ENCODE measurements around the gene MPND.

MPND gene

DNA sequence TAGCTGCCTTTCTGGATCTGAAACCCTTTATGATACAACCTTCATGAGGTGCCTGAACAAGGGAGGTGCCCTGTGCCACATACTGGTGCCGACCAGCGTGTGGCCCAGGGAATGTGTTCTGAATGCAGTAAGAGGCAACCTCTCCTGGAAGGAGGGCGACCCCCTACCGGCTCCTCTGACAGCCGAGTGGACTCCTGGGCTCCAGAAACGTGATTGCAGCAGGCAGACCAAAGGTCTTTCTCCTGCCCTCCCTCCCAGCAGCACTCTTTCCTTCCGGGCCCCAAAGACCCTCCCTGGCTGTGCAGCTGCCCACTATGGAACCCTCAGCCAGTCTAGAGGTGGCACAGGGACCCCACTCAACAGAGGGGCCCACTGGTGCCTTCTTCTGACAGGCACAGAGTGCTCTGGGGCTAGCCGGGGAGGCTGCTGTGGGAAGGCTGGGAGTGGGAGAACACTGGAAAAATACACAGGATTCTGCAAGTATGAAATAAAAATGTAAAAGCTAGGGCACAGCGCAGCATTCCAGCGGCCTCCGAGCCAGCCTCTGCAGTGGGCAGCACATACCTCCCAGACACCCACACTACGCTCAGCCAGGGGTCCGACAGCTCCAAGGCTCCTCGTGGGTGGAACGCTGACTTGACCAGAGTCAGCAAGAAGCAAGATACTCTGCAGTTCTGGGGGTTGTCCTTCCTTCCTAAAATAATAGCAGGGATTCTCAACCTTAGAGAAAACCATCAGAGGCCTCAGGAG lies 42.1 kb downstream of the MPND start:
- DNase-seq, result no peak

DNA sequence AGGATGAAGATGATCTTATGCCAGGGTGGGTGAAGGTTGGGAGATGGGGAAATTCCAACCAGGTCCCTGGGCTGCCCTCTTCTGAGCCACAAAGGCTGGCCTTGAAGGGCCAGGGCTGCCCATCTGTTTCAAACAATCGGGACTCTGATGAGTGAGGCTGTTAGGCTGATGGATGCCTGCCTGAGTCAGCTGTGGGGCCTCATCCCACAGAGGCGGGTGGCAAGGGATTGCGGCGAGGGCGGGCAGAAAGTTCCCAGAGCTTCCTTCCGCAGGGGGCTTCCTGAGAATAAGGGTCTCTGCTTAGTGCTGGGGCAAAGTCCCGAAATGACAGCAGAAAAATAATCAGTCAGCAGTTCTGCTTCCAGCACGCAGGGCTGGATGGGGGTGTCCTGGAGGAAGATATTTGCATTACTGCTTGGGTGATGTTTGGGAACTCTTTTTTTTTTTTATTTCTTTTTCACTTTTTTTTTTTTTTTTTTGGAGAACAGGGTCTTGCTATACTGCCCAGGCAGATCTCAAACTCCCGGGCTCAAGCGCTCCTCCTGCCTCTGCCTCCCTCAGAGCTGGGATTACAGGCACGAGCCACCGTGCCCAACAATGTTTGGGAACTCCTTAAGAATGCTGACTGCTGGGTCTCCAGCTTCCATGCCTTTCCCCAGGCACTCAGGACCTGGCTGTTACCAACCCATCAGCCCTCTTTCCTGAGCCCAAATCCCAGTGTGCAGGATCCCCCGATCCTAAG lies 42.9 kb downstream of the MPND start:
- DNase-seq, result no peak

DNA sequence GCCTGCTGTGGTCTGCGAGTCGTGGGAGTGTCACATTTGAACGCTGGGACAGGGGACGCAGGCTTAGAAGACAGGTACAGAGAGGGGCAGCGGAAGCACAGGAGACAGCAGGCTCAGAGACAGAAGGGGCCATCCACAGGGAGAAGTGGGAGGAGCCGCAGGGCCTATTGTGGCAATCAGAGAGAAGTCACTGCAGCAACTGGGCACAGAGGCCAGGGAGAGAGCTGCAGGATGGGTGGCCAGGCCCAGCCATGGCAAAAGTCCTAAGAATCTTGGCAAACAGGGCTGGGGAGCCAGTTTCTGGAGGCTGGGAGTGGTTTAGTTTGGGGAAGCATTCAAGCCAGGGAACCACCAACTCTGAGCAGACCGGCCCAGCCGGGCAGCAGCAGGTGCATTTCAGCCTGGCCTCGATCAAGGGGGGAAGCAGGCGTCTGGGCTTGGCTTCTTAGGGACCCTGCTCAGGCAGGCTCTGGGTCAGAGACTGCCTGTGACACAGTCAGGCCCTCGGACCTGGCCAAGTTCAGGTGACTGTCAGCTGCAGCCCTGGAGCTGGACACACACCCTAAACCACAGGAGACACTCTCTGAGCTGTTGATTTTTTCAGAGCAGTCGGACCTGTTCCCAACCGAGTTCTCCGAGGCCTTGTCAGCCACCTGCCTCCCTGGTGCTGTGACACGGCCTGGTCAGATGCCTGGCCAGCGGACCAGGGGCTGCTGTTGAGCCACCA lies 45.1 kb downstream of the MPND start:
- DNase-seq, result no peak

DNA sequence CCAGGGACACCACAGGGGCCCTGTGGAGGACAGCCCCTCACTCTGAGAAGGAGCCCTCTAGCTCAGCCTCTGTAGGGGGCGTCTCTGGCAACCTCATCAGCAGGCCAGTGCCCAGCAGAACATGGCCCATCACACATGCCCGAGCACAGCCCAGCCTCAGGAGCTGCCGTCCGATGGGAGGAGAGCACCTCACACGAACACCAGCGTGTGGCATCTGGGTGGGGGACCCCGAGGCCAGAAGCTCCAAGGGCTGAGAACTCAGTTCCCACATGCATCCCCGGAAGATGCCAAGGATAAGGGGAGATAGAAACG lies 45.7 kb downstream of the MPND start:
- DNase-seq, result no peak

DNA sequence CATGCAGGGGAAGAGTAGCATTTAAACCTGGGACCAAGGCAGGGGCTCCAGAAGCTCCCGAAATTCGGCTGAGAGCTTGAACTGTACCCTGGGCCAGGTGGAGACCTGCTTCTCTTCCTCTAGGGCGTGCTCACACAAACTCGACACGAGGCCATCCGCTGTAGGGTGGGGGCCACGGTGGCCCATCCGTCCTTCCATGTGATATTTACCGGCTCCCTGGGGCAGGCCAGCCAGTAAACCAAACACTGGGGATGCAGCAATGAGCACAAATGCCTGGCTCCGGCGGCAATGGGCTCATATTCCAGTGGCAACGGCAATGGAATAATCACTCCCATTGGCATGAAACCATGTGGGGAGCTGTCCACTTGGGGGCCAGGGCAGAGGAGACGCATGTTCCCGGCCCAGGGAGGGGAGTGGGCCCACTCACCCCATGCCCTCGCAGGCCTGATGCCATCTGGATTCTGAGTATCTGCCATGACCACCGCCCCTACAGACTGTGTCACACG lies 46.2 kb downstream of the MPND start:
- no peak for DNase-seq

DNA sequence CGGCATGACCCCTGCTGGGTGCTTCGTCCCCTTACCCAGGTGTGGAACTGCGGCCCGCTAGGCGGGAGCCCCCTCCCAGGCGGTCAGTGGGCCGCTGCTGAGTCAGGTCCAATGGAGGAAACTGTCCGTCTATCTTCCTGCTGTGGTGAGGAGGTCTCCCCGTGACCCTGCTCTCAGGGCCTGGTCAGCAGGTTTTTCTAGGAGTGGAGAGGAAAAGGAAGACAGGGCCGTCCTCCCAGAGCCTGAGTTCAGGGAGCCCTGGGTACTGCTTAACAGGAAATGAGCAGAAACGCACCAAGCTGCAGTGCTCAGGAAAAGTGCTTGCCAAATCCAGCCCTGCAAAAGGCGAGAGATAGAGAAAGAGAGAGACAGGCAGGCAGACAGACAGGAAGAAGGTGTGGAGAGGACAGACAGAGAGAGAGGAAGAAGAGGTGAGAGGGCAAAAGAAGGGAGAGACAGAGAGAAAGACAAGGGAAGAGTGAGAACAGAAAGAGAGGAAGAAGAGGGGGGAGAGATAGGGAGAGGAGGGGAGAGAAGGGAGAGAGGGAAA lies 46.7 kb downstream of the MPND start:
- no peak for DNase-seq

DNA sequence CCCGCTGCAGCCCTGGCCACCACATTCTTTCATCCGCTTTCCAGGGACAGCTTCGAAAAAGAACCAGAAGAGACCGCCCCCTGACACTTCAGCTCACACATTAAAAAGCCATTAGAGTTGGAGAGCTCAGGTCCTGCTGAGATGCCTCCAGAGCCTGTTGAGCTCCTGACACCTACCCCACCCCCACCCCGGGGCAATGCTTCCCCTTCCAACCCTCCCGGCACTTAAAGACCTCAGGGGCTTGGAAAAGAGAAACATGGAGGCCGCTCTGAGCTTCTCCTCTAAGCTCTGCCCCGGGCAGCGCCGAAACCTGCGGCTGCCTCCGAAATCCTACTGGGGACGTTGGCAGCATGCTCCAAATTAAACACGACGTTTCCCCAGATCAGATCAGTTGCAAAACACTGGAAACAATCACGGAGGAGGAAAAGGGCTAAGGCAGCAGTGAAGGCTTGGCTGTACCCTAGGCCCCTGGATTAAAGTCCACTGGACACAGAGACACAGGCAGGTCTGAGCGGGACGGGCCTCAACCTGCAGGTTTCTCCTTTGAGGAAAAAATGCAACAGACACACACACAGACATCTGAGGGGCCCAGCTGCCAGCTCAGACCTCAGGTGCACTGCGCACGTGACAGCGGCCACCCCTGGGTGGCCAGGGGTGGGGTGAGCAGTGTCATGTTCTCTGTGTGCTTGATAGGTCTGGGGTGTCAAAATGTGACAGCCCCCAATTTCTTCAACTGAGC lies 47.4 kb downstream of the MPND start:
- DNase-seq, result no peak

DNA sequence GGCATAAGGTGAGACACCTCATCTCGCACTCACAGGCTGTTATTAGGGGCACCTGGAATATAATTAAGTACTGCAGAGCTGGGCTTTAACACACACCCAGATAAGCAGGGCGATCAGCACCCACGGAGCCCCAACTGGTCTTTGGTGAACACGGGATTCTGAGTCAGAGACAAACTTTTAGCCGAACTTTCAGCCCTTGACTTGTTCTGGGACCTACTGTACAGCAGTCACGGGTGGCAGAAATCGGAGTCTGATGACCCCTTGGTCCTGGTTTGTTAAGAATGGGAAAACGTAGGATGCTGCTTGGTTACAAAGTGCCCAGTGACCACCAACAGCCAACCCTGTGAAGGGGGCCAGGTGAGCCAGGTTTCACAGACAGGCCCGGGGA lies 47.9 kb downstream of the MPND start:
- no peak for DNase-seq

DNA sequence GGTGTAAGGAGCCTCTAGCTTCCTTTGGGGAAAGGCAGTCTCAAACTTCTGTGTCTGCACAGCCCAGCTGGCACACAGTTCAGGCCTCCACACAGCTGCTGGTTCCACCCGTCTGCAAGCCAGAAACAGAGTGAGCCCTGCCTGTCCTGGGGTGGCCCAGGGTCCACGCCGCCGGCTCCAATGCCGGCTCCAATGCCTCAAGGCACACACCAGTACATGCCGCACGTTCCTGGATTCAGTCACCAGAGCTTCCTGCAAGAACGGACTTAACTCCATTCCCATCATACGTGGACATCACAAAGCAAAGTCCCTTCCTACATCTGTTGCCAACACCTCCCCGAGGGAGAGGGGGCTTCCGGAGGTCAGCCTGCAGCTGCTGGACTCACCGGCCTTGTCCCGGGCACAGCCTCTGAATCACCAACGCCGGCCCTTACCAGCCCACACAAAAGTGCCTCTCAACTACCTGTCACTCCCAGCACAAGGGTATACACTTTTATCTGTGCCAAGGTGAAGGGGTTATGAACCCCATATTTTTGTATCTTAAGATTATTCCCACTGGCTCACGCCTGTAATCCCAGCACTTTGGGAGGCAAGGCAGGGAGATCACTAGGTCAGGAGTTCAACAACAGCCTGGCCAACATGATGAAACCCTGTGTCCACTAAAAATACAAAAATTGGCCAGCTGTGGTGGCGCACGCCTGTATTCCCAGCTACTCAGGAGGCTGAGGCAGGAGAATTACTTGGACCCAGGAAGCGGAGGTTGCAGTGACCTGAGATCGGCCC lies 48.5 kb downstream of the MPND start:
- no peak for DNase-seq

DNA sequence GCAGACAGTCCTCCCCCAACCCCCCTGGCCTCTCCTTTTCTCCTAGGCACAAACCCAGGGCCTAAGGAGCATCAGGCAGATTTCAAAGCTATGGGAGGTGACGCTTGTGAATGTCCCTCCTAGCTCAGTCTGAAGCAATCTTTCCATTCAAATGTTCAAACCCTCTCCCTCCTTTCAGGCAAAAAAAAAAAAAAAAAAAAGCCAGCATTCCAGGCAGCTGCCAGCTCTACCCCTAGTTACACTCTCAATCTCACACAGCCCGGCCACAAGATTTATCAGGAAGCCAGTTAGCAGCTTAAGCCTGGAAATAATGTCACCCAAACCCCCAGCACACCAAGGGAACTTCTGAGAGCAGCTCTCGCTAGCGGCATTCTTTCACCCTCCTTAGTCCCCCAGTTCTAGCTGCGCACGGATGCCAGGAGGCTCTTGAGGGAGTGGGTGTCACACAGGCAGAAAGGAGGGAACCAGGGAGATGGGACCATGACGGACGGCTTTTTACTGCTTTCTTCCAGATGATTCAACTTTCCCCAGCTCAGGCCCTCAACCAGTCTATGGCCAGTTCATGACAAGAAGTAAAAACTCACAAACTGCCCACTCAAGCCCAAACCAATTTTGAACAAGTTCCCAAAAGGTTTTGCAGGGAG lies 50.7 kb downstream of the MPND start:
- no peak for DNase-seq

DNA sequence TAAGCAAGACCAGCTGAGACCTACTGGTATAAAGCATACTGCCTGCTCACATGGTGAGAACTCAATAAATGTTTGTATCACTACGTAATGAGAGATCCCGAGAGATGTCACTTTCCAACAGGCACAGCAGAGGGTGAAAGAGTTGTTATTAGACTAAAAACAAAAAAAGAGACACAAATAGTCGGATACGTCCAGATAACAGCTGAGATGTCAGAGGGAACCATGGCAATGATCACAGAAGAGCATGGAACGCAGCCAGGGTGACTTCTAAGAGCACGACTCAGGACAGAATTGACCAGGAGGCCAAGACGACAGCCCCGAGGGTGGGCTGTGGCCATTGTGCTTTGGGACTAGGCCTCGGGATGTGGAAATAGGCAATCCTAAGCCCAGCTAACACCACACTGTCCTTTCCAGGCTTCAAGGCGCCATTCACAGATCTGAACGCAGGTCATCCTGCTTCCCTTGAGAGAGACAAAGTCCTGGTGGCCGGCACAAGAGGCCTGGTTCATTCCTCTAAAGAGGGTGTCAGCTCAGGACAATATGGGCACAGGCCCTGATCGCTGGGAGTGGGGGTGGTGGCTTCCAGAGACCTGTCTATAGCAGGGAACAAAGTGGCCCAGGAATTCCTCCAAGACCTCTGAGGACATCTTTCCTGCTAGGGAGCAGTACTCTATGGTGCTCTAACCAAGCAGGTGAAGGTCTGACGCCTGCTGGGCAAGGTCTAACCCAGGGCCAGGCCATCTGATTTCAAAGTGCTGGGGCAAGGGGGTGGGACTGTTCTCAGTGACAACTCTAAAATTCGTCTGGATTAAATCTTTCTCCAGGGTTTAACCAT lies 53.8 kb downstream of the MPND start:
- no peak for DNase-seq

DNA sequence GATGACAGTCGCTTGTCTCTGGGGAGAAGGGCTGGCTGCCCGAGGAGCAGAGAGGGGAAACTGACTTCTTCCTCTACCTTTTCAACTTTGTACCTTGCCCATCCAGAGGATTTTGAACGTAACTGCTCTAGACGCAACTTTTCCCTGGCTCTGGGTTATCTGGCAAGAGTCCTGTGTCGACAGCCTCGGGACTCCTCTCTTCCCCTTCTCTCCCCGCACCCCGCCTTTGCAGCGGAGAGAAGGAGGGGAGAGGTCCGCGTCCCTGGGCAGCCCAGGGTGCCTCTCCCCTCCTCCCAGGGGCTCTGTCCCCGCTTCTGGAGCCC lies 56.4 kb downstream of the MPND start:
- no peak for DNase-seq

DNA sequence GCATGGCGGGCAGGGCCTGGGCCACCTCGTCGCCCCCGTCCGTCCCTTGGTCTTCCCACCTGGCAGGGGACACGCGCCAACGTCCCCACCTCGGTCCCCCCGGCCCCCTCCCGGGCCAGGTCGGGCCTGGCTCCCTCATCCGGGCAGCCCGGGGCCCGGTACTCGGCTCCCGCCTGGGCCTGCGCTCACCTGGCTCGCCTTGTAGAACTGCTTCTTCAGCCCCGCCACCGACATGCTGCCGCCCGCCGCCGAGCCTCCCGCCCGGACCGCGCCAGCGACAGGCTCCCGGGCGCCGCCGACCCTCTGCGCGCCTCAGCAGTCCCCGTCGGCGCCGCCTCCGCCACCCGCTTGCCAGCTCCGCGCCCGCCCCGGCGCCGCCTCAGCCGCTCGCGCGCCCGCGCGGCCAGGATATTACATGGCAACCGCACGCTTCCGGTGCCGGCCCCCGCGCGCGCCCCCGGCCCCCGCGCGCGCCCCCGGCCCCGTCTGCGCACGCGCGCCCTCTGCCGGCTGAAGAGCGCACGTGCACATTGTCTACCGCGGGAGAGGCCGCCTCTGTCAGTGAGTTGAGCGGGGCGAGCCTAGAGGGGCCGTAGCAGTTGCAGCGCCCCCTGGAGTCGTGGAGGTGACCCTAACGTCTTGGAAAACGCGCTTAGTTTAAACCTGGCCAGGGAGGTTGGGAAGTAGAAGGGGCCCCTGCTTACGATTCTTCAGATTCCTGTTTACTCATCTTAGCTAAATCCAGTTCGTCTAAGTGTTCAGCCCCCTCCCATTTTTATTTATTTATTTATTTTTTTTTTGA lies 57.0 kb downstream of the MPND start, which contains the start of gene SH3GL1:
SH3GL1 (minus strand) TSS at position 413 of the 802 bp plus-strand sequence; CDS start at position 234, 179 bp downstream.
- DNase-seq, result peak; percentile 95

DNA sequence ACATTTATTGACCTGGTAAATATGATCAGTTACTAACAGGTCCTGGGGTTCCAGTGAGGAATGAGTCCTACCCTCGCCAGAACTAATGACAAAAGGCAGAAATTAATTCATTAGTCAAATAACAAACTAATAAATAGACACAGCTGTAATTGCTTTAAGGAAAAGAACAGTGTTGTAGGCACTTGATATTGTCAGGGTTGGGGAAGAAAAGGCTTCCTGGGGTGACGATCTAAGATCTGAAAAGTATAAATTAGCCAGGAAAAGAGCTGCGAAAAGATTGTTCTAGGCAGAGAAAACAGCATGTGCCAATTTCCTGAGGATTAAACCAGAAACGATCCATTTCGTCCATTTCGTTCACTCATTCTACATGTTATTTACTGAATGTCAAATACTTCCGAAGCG lies 58.4 kb downstream of the MPND start:
- no peak for DNase-seq

DNA sequence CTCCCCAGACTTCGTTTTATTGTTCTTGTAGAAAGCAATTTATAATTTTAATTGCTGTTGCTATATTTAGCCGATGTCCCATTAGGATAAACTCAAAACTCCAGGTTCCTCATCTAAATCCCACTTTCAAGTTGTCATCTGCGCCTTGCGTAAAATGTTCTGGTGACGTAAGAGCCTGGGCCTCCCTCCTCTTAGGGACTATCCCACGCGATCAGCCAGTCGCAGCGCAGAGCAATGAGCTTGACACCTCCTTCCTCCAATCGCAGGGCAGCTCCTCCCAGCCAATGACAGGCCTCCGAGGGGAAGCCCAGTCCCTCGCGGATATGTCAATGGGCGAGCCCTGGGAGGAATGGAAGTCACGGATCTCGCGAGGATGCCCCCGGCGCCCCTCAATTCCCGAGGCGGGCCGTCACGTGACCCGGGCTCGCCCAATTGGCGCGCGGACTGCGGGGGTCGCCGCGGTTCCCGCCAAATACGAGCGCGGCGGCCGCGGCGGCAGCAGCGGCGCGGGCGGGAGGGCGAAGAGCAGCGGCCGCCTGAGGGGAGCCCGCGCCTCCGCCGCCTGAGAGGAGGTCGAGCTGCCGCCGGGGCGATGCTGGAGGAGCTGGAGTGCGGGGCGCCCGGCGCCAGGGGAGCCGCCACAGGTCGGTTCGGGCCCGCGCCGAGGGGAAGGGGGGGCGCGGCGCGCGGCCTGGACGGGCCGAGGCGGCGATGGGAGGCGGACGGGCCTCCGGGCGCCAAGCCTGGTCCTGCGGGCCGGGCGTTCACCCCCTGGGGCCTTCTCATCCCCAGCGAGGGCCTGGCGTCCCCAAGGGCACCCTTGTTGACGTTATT lies 59.0 kb downstream of the MPND start, which contains the start of gene CHAF1A:
CHAF1A (plus strand) TSS at position 470 of the 834 bp plus-strand sequence; CDS start at position 593, 123 bp downstream.
- peak; percentile 99 for DNase-seq

DNA sequence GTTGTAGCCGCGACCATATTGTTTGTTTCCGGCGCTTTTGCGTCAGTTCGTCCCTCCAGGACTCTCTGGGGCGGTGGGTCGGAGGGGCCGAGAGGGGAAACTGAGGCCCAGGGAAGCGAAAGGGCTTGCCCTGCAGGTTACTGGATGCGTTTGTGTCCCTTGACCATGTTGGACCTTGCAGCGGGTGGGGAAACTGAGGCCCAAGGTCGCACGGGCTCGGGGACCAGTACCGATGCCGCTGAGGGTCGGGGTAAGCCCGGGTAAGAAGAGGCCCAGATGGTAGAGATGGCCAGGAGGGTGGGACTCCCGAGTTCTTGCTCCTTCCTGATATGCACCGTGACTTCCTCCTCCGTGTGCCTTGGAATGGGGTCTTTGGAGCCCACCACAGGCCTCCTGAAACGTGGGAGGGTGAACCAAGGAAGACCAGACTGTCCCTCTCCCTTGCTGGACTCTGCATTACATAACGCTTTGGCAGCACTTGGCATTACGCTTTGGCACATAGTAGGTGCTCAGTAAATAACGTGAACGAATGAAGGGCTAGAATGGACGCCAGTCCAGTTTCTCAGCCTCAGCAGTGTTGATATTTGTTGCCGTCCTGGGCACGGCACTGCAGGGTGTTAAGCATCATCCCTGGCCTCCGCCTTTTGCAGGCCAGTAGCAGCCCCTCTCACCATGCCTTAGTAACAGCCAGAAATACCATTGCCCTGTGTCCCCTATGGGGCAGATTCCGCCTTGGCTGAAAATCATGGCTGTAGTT lies 59.8 kb downstream of the MPND start:
- DNase-seq, result no peak

DNA sequence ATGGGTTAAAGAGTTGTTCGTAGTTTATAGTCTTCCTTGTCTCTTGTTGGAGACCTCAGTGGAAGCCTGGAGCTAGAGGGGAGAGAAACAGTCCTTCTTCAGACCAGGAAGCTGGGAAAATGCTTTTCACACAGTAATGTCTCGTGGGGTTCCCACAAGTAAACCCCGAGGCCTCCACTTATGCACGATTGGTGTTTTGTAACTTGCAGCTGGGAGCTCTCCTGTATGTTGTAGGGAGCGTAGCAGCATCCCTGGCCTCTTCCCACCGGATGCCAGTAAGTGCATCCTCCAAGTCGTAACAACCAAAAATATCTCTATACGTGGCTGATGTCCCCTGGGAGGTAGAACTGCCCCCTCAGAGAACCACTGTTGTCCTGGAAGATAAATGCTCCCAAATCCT lies 62.6 kb downstream of the MPND start:
- no peak for DNase-seq

DNA sequence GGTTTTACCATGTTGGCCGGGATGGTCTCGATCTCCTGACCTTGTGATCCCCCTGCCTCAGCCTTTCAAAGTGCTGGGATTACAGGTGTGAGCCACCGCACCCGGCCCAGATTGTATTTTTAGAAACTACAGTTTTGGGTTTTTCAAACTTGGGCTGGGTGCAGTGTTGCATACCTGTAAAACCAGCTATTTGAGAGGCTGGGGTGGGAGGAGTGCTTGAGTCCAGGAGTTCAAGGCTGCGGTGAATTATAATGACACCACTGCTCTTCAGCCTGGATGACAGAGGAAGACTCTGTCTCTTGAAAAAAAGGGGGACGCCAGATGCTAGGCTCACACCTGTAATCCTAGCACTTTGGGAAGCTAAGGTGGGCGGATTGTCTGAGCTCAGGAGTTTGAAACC lies 63.3 kb downstream of the MPND start:
- no peak for DNase-seq

All from activated CD4-positive, CD25-positive, alpha-beta regulatory T cell treated with anti-CD3 and anti-CD28 coated beads, Interleukin-2, amount 50 U/mL, for 72 hours (primary cell).